B cell (primary cell): Measurements from ENCODE around the gene SPPL2B. TPM values are rescaled to one million over a fixed set of nuclear protein-coding genes. Genes with fewer than 3 reads are reported as not detected.

ENCODE experiments used
- ATAC-seq: fragments of 200-7000 bp; cut with Tn5 transposase; one replicate; pipeline ENCODE4 v1.10.0; 2021; ENCODE audit warnings: low read depth, mild to moderate bottlenecking, moderate number of reproducible peaks, moderate library complexity
- CTCF ChIA-PET: fragments of 350-600 bp; sonication (Branson Sonifier 250); formaldehyde crosslinking; loops from one replicate; lab custom pipeline; 2021; ENCODE audit warnings: antibody characterized with exemption, inconsistent platforms; lab: Charles Lee
- POLR2A ChIA-PET: fragments of 350-600 bp; sonication (Branson Sonifier 250); formaldehyde crosslinking; loops from one replicate; lab custom pipeline; 2021; ENCODE audit warnings: antibody characterized with exemption; lab: Charles Lee
- DNase-seq: peaks from one replicate; pipeline ENCODE4 v3.0.0; 2013
- H2AFZ ChIP-seq: 2 replicates; pipeline ENCODE4 v1.6.1; 2012; ENCODE audit warnings: mild to moderate bottlenecking, low read depth, low read length; ENCODE audit not compliant: insufficient read depth, poor library complexity, severe bottlenecking
- H3K27ac ChIP-seq, 2 donors: 1 replicate in 1 of 2; 2 replicates in 1 of 2; pipeline ENCODE4 v1.5.1; 2012 to 2013; ENCODE audit warnings: low read length in 2 of 2, mild to moderate bottlenecking in 2 of 2, moderate library complexity in 1 of 2
- H3K27me3 ChIP-seq, 4 experiments: fragments of 200-600 bp in 1 of 4; sonication (generic) in 1 of 4; replicated peaks in 1 of 4; 1 replicate in 2 of 4; 2 replicates in 2 of 4; pipeline versions ENCODE4 v1.6.1 to v1.7.0; 2013 to 2016; ENCODE audit warnings: low read length in 3 of 4, mild to moderate bottlenecking in 2 of 4, mixed read lengths in 1 of 4, moderate library complexity in 1 of 4; ENCODE audit not compliant: insufficient read depth in 4 of 4, control insufficient read depth in 3 of 4; ENCODE audit errors: control extremely low read depth in 1 of 4
- H3K36me3 ChIP-seq, 2 experiments: replicated peaks in 1 of 2; 1 replicate in 1 of 2; 2 replicates in 1 of 2; pipeline versions ENCODE4 v1.6.1 to v1.7.1; 2013; ENCODE audit warnings: low read length in 1 of 2; ENCODE audit not compliant: insufficient read depth in 2 of 2, control insufficient read depth in 1 of 2; ENCODE audit errors: control extremely low read depth in 1 of 2, extremely low read depth in 1 of 2
- H3K4me1 ChIP-seq, 2 donors: fragments of 200-600 bp in 1 of 2; sonication (generic) in 1 of 2; 1 replicate in 1 of 2; 2 replicates in 1 of 2; pipeline versions ENCODE4 v1.5.1 to v1.6.1; 2013 to 2017; ENCODE audit warnings: low read length in 2 of 2; ENCODE audit not compliant: control insufficient read depth in 2 of 2, insufficient read depth in 2 of 2
- H3K4me2 ChIP-seq: replicated peaks from 2 replicates; pipeline ENCODE3; 2012; ENCODE audit warnings: mild to moderate bottlenecking, low read depth, low read length; ENCODE audit not compliant: poor library complexity, severe bottlenecking
- H3K4me3 ChIP-seq, 5 experiments: fragments of 200-600 bp in 1 of 5; sonication (generic) in 1 of 5; 1 replicate in 3 of 5; 2 replicates in 2 of 5; pipeline versions ENCODE4 v1.5.1 to v1.7.0; 2011 to 2016; ENCODE audit warnings: low read length in 4 of 5, mild to moderate bottlenecking in 4 of 5, low read depth in 2 of 5, control low read depth in 1 of 5, moderate library complexity in 1 of 5; ENCODE audit not compliant: insufficient read depth in 1 of 5; ENCODE audit errors: control extremely low read depth in 1 of 5, extremely low read depth in 1 of 5
- H3K79me2 ChIP-seq: fragments of 200-600 bp; sonication (generic); one replicate; pipeline ENCODE4 v1.6.0; 2016; ENCODE audit warnings: low read length; ENCODE audit not compliant: control insufficient read depth, insufficient read depth
- H3K9ac ChIP-seq: fragments of 200-600 bp; sonication (generic); 2 replicates; pipeline ENCODE4 v1.6.1; 2017; ENCODE audit warnings: mild to moderate bottlenecking, low read length, moderate library complexity
- H3K9me3 ChIP-seq, 3 donors: one replicate each; pipeline versions ENCODE4 v1.6.1 to v1.7.1; 2013; ENCODE audit warnings: low read length in 2 of 3; ENCODE audit not compliant: control insufficient read depth in 2 of 3, insufficient read depth in 1 of 3; ENCODE audit errors: control extremely low read depth in 1 of 3
- H4K20me1 ChIP-seq: 2 replicates; pipeline ENCODE4 v1.6.0; 2012; ENCODE audit warnings: mild to moderate bottlenecking, low read length; ENCODE audit not compliant: insufficient read depth, control insufficient read depth, poor library complexity, severe bottlenecking
- H3K27ac Mint-ChIP-seq: one replicate; pipeline ENCODE4 v1.8.0; 2021; ENCODE audit warnings: mixed read lengths
- H3K27me3 Mint-ChIP-seq: one replicate; pipeline ENCODE4 v1.8.0; 2021; ENCODE audit warnings: mixed read lengths
- H3K4me1 Mint-ChIP-seq: one replicate; pipeline ENCODE4 v1.8.0; 2021; ENCODE audit warnings: mixed read lengths
- H3K4me3 Mint-ChIP-seq: one replicate; pipeline ENCODE4 v1.8.0; 2021; ENCODE audit warnings: mixed read lengths
- H3K9me3 Mint-ChIP-seq: one replicate; pipeline ENCODE4 v1.8.0; 2022; ENCODE audit warnings: mixed read lengths; ENCODE audit not compliant: insufficient read depth
- EZH2 ChIP-seq: IDR thresholded peaks from 2 replicates; pipeline ENCODE4 v1.6.1; 2012; ENCODE audit warnings: borderline replicate concordance, low read depth, mild to moderate bottlenecking, moderate library complexity, low read length; ENCODE audit not compliant: insufficient read depth, poor library complexity, severe bottlenecking
- WGBS: methylation state at CpG from one replicate; pipeline ENCODE4 v1.1.5; 2013; ENCODE audit warnings: missing lambda C conversion rate; ENCODE audit not compliant: insufficient coverage; 5-methylcytosine and 5-hydroxymethylcytosine counted together
- intact Hi-C: fragments of 100-400 bp; cut with micrococcal nuclease; formaldehyde crosslinking; loops from one replicate; pipeline ENCODE4 v1.10.0; 2022
- polyA plus RNA-seq: library from polyadenylated mRNA; depleted of rRNA; stranded (reverse); fragments of >200 nt; gene quantifications from 2 replicates; pipeline ENCODE4 v1.2.3, GENCODE V29; 2012
- total RNA-seq, 2 donors: library from RNA; stranded (reverse); fragments of 120-200 nt in 1 of 2; gene quantifications; 1 replicate in 1 of 2; 2 replicates in 1 of 2; pipeline versions ENCODE4 v1.2.3 to v1.2.4, GENCODE V29; 2013 to 2022
- TF ChIP-seq, protein P1 (sequence below): fragments of 200-600 bp; IDR thresholded peaks from one replicate; pipeline ENCODE4 v1.8.0; 2022; ENCODE audit warnings: antibody characterized with exemption, mild to moderate bottlenecking

The SPPL2B gene
- total and polyA plus RNA-seq, 2 donors (not counting 1 experiment from before 2014, with no cell fraction given) = 415 to 479 TPM

DNA sequence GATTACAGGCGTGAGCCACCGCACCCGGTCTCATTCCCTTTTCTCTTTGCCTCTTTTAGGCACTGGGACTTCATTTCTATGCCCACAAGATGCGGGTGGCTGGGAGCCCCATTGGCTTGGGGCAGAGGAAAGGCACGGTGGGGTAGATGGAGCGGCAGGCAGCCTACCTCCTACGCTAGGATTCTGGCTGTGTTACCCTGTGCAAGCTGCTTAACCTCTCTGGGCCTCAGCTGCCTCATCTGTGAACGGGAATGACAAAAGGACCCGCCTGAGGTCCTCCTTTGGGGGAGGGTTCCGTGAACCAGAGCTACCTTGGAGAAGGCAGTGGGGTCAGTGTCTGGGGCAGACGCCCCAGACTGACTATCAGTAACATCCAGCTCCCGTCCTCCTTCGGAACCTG is 11.2 kb upstream of the SPPL2B start:
- H3K36me3 ChIP-seq = peaks cover 0 to 16% of the 10 kb centered on the region in 2 experiments
- TF ChIP-seq, protein P1, sequence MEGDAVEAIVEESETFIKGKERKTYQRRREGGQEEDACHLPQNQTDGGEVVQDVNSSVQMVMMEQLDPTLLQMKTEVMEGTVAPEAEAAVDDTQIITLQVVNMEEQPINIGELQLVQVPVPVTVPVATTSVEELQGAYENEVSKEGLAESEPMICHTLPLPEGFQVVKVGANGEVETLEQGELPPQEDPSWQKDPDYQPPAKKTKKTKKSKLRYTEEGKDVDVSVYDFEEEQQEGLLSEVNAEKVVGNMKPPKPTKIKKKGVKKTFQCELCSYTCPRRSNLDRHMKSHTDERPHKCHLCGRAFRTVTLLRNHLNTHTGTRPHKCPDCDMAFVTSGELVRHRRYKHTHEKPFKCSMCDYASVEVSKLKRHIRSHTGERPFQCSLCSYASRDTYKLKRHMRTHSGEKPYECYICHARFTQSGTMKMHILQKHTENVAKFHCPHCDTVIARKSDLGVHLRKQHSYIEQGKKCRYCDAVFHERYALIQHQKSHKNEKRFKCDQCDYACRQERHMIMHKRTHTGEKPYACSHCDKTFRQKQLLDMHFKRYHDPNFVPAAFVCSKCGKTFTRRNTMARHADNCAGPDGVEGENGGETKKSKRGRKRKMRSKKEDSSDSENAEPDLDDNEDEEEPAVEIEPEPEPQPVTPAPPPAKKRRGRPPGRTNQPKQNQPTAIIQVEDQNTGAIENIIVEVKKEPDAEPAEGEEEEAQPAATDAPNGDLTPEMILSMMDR = no peak
- no peak for TF ChIP-seq EZH2
- POLR2A ChIA-PET = interaction anchor here (0.6 to 5.0 kb wide), 6 partner anchors 10 to 128 kb away, joined by 3 to 35 read pairs (median 10); partner anchors contain the start of genes LINGO3, LSM7 and SPPL2B
- no peak overlapping the region for H2AFZ ChIP-seq
- no peak overlapping the region for H3K27ac ChIP-seq
- H3K4me2 ChIP-seq = no peak overlapping the region
- H3K4me1 Mint-ChIP-seq = peaks cover 51% of the 10 kb centered on the region
- peaks cover 8% of the 10 kb centered on the region for H3K79me2 ChIP-seq
- DNase-seq = no peak
- H4K20me1 ChIP-seq = no peaks in the 10 kb centered on the region
- no peak overlapping the region for H3K9ac ChIP-seq
- H3K27me3 ChIP-seq = peaks cover 0 to 7% (median 2%) of the 10 kb centered on the region in 4 experiments
- no peaks in the 10 kb centered on the region for H3K27me3 Mint-ChIP-seq
- intact Hi-C loops = loop anchor here (2.0 to 10.0 kb wide), 3 partner anchors 16 to 162 kb away; partner anchors contain the start of gene AP3D1
- 96% methylated on average over 10 of the region's 13 CpGs for WGBS
- H3K9me3 ChIP-seq = peaks cover 3 to 20% (median 8%) of the 10 kb centered on the region in 3 donors
- peak overlapping the region; percentile 48 for H3K27ac Mint-ChIP-seq
- no peak overlapping the region for H3K4me3 ChIP-seq
- peaks cover 44 to 53% of the 10 kb centered on the region in 2 donors for H3K4me1 ChIP-seq
- peaks cover 3% of the 10 kb centered on the region for H3K9me3 Mint-ChIP-seq
- CTCF ChIA-PET = interaction anchor here (1.3 to 2.9 kb wide), 7 partner anchors 15 to 81 kb away, joined by 3 to 43 read pairs (median 9); partner anchors contain the start of genes PLEKHJ1 and SF3A2
- no peak overlapping the region for H3K4me3 Mint-ChIP-seq
- no peak for ATAC-seq

DNA sequence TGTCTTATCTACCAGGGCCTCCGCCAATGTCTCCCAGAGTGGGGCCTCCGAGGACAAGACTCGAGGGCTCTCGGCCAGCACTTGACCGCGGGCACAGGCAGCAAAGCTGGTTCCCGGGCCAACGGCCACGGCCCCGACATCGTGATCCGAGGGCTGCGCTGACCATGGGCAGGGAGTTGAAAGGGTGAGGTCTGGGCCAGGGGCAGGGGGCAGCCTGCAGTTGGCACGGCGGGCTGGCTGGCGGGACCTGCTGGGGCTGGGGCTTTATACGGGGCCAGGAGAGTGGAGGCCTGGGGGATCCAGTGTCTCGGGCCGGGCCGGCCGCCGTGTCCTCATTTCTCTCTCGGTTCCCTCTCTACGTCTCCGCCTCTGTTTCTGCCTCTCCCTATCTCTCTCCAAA is 10.7 kb upstream of the SPPL2B start:
- 93% methylated on average over 22 of the region's 25 CpGs for WGBS
- Mint-ChIP-seq H3K4me1 (peaks cover 51% of the 10 kb centered on the region), H3K27me3 (no peaks in the 10 kb centered on the region), H3K4me3 (no peak overlapping the region), H3K9me3 (peaks cover 3% of the 10 kb centered on the region), H3K27ac (peak overlapping the region; percentile 91)
- intact Hi-C loops = loop anchor here (2.0 to 10.0 kb wide), 3 partner anchors 15 to 163 kb away; partner anchors contain the start of gene AP3D1
- peaks cover 13% of the 10 kb centered on the region for H3K79me2 ChIP-seq
- TF ChIP-seq, protein P1 = no peak
- no peak for TF ChIP-seq EZH2
- H3K27me3 ChIP-seq = peaks cover 0 to 3% (median 0%) of the 10 kb centered on the region in 4 experiments
- ChIA-PET CTCF (interaction anchor here (1.3 to 2.0 kb wide), 5 partner anchors 14 to 74 kb away, joined by 3 to 10 read pairs (median 6); no protein-coding TSS in a partner anchor), POLR2A (interaction anchor here (0.6 to 5.0 kb wide), 10 partner anchors 9 to 235 kb away, joined by 3 to 35 read pairs (median 5); partner anchors contain the start of genes LINGO3, LSM7 and SPPL2B)
- peak overlapping the region; percentile 69 for H3K4me2 ChIP-seq
- DNase-seq = no peak
- no peak for ATAC-seq
- H4K20me1 ChIP-seq = no peaks in the 10 kb centered on the region
- H3K9me3 ChIP-seq = peaks cover 3 to 20% (median 8%) of the 10 kb centered on the region in 3 donors
- H3K4me3 ChIP-seq = no peak overlapping the region
- H3K36me3 ChIP-seq = peaks cover 0 to 19% of the 10 kb centered on the region in 2 experiments
- H3K27ac ChIP-seq = peak overlapping the region in 1 of 2 donors; percentile 71
- no peak overlapping the region for H2AFZ ChIP-seq
- H3K4me1 ChIP-seq = peaks cover 40 to 48% of the 10 kb centered on the region in 2 donors
- no peak overlapping the region for H3K9ac ChIP-seq
